Peyer's patch (tissue), 4 donors: Measurements from ENCODE around the gene PDIA5. TPM values are rescaled to one million over a fixed set of nuclear protein-coding genes. Genes with fewer than 3 reads are reported as not detected.

Experiments
- DNase-seq, 3 donors: peaks; one replicate each; pipeline ENCODE4 v3.0.0-alpha.2; 2017 to 2019
- H3K27ac ChIP-seq, 4 donors: fragments of 200-600 bp; sonication (generic); one replicate each; pipeline ENCODE4 v1.5.1; 2016 to 2019
- H3K27me3 ChIP-seq, 2 donors: fragments of 200-600 bp; sonication (generic); one replicate each; pipeline ENCODE4 v1.5.1; 2019
- H3K36me3 ChIP-seq, 3 donors: fragments of 200-600 bp; sonication (generic); one replicate each; pipeline ENCODE4 v1.5.1; 2016 to 2019
- H3K4me1 ChIP-seq, 4 donors: fragments of 200-600 bp; sonication (generic); one replicate each; pipeline ENCODE4 v1.5.1; 2016 to 2019
- H3K4me3 ChIP-seq, 4 donors: fragments of 200-600 bp; sonication (generic); 1 replicate in 3 of 4; 2 replicates in 1 of 4; pipeline ENCODE4 v1.5.1; 2016 to 2019; ENCODE audit warnings: mild to moderate bottlenecking in 1 of 4
- H3K9me3 ChIP-seq, 4 donors: fragments of 200-600 bp; sonication (generic); one replicate each; pipeline ENCODE4 v1.5.1; 2016 to 2019; ENCODE audit warnings: mild to moderate bottlenecking in 1 of 4
- POLR2A ChIP-seq, 2 donors: fragments of 450-650 bp; IDR thresholded peaks; one replicate each; pipeline ENCODE4 v1.5.1; 2017; ENCODE audit warnings: antibody characterized with exemption in 2 of 2, mild to moderate bottlenecking in 2 of 2, moderate library complexity in 2 of 2
- total RNA-seq, 4 donors: library from RNA; depleted of rRNA; stranded (reverse); fragments of >200 nt; gene quantifications; one replicate each; pipeline ENCODE4 v1.1.0, GENCODE V29; 2016
- TF ChIP-seq, protein P1 (sequence below), 6 experiments: fragments of 450-650 bp in 4 of 6; fragments of 200-600 bp in 2 of 6; sonication (generic) in 1 of 6; IDR thresholded peaks; one replicate each; pipeline ENCODE4 v1.5.1; 2017 to 2019; ENCODE audit warnings: antibody characterized with exemption in 6 of 6, mild to moderate bottlenecking in 3 of 6, moderate library complexity in 1 of 6

The PDIA5 gene
- total RNA-seq, 4 donors from 2014 or later, result 13.7 to 63.5 (median 19.4) TPM

DNA sequence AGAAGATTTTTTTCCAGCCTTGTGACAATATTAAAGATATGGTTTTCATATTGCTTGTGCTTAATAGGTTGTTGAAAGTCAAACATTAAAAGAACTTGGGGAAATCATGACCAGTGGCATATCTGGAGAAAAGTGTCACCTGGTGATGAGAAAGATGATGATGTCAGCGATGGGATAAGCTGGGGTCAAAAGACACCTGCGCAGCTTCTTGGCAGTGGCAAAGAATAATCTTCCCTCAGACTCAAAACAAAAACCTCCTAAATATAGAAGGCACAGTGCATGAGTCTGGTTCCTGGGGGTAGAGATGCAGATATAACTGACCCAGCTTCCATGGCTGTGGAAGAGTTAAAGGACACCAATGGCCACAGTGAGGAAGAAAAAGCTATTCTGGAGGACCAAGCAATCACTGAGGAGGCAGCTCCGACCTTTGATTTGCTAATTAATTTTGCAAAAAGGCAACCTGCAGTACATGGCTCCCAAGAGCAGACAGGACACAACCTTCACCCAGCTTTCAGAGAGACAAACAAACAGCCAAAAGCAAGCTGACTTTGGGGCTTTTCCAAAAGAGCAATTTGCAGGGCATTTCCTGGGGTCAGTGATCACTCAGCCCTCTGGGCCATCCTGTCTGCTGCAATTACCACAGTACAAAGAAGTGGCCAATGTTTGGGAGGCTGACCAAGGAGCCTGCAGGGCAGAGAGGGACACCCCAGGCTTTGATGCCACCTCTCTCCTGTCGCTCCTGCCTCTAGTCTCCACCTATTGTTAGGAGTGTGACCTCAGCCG, 21.7 kb upstream of the PDIA5 start:
- TF ChIP-seq, protein P1, sequence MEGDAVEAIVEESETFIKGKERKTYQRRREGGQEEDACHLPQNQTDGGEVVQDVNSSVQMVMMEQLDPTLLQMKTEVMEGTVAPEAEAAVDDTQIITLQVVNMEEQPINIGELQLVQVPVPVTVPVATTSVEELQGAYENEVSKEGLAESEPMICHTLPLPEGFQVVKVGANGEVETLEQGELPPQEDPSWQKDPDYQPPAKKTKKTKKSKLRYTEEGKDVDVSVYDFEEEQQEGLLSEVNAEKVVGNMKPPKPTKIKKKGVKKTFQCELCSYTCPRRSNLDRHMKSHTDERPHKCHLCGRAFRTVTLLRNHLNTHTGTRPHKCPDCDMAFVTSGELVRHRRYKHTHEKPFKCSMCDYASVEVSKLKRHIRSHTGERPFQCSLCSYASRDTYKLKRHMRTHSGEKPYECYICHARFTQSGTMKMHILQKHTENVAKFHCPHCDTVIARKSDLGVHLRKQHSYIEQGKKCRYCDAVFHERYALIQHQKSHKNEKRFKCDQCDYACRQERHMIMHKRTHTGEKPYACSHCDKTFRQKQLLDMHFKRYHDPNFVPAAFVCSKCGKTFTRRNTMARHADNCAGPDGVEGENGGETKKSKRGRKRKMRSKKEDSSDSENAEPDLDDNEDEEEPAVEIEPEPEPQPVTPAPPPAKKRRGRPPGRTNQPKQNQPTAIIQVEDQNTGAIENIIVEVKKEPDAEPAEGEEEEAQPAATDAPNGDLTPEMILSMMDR (IDR thresholded peaks at IDR 0.05), result no peak
- TF ChIP-seq POLR2A (IDR thresholded peaks at IDR 0.05), result no peak
- Histone ChIP-seq H3K27me3 (no peaks in the 10 kb centered on the region), H3K9me3 (no peaks in the 10 kb centered on the region), H3K27ac (no peak overlapping the region), H3K36me3 (no peaks in the 10 kb centered on the region), H3K4me1 (no peaks in the 10 kb centered on the region), H3K4me3 (no peak overlapping the region)
- no peak for DNase-seq

DNA sequence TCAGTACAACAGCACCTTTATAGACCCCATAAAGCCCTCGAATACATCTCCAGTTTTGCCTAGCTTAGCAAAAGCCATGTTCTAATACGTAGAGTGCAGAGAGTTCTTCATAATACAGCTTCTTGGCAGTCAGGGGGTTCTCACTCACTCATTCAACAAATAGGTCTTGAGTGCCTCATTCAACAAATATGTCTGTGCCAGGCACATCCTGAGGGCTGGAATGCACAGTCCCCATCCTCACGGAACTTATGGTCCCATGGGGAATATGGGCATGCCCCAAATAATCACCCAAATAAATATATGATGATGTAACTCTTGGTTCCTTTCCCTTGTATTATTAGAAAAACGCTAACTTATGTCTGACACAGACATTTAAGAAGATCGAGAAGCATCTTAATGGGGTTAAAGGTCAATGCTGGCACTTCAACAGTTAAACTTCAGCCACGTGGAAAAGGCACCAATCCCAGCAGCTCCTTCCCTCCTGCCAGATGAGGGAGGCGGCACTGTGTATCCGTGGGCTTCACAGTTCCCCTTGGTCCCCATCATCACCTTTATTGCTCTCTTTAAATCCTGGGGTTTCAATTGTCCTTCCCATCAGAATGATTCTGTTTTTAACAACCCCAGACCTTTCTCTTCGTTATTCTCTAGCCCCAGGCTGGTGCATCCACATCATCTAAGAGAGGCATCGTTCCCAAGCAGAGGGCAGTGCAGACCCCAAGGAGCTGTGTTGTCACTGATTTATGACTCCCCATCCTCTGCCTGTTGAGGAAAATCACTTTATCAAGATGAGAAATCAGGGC, 20.4 kb upstream of the PDIA5 start:
- Histone ChIP-seq H3K27me3 (no peaks in the 10 kb centered on the region), H3K4me1 (no peaks in the 10 kb centered on the region), H3K27ac (no peak overlapping the region), H3K36me3 (no peaks in the 10 kb centered on the region), H3K4me3 (no peak overlapping the region), H3K9me3 (no peaks in the 10 kb centered on the region)
- DNase-seq, result no peak
- TF ChIP-seq, protein P1 (IDR thresholded peaks at IDR 0.05), result no peak
- TF ChIP-seq POLR2A (IDR thresholded peaks at IDR 0.05), result no peak

DNA sequence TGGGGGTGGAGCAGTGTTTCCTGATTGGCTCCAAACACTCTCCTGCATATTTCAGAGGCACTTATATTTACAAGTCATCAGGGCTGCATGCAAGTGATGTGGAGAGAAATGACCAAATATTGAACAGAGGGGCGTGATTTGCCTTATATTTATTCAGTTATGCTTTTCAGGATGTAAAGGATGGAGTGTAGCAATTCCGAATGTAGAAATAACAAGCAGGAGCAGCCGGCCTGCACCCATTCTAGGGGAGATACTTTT, 19.8 kb upstream of the PDIA5 start:
- Histone ChIP-seq H3K4me1 (no peaks in the 10 kb centered on the region), H3K36me3 (no peaks in the 10 kb centered on the region), H3K27me3 (no peaks in the 10 kb centered on the region), H3K4me3 (no peak overlapping the region), H3K27ac (no peak overlapping the region), H3K9me3 (no peaks in the 10 kb centered on the region)
- no peak for DNase-seq
- TF ChIP-seq POLR2A (IDR thresholded peaks at IDR 0.05), result no peak
- TF ChIP-seq, protein P1 (IDR thresholded peaks at IDR 0.05), result no peak

DNA sequence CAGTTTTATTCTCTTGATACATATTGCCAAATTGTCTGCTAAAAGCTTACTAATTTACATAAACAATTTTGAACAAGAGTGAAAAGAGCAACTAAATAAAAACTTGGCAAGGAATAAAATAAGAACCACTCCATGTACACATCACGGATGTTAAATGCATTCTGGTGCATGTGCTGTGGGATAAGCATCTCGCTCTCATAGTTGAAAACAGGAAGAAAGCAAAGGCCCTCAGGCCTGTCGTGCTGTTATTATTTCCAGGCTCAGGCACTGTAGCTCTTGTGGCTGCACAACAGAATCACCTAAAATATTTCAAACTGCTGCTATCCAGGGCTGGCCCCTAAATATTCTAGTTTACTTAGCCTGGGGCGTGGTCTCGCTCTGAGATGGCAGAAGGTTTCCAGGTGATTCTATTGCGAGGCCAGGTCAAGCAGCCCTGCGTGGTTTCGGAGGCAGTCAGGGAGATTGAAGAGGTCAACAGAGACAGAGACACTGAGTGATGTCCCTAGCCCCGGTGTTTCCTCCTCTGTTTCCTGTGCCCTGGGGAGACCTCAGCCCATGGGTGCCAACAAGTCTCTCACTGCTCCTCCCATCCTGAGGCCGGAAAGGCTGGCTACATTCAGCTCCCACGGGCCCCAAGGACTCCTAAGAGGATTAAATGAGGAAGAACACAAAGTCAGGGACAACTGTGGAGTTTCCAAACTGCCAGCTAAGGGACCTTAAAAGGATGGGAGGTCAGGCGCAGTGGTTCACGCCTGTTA, 18.2 kb upstream of the PDIA5 start:
- H3K4me1 ChIP-seq, result no peaks in the 10 kb centered on the region
- no peaks in the 10 kb centered on the region for H3K27me3 ChIP-seq
- H3K27ac ChIP-seq, result no peak overlapping the region
- no peaks in the 10 kb centered on the region for H3K36me3 ChIP-seq
- H3K4me3 ChIP-seq, result no peak overlapping the region
- DNase-seq, result no peak
- TF ChIP-seq, protein P1 (IDR thresholded peaks at IDR 0.05), result no peak
- no peak for TF ChIP-seq POLR2A (IDR thresholded peaks at IDR 0.05)
- no peaks in the 10 kb centered on the region for H3K9me3 ChIP-seq

DNA sequence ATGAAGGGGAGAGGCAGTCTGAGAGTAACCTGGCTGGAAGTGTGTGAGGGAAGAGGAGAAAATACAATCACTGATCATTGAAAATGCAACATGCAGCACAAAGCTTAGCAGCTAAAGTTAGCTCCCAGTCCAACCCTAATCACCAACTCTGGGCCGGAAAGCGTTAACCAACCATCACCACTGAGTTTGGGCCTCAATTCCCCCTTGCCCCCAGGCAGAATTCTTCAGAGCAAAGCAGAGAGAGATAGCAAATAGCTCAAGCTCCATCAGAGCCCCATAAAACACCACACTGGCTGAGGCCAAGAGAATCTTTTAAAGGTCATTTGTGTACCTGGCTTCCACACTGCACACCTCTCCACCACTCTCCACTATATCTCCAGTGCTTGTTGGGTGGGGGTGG, 16.2 kb upstream of the PDIA5 start:
- H3K27ac ChIP-seq, result no peak overlapping the region
- no peaks in the 10 kb centered on the region for H3K4me1 ChIP-seq
- no peak for DNase-seq

More for the DNA sequence above, 16.2 kb upstream of the PDIA5 start:
- TF ChIP-seq, protein P1 (IDR thresholded peaks at IDR 0.05), result no peak
- no peak for TF ChIP-seq POLR2A (IDR thresholded peaks at IDR 0.05)
- Histone ChIP-seq H3K9me3 (no peaks in the 10 kb centered on the region), H3K4me3 (no peak overlapping the region), H3K27me3 (no peaks in the 10 kb centered on the region), H3K36me3 (no peaks in the 10 kb centered on the region)
